ENCODE measurements around the gene STRN.
"Not testable (repeated sequence)": the region's sequence is repeated elsewhere in the genome, so short reads cannot be mapped to it uniquely, and the experiment has no call there.

STRN gene

DNA sequence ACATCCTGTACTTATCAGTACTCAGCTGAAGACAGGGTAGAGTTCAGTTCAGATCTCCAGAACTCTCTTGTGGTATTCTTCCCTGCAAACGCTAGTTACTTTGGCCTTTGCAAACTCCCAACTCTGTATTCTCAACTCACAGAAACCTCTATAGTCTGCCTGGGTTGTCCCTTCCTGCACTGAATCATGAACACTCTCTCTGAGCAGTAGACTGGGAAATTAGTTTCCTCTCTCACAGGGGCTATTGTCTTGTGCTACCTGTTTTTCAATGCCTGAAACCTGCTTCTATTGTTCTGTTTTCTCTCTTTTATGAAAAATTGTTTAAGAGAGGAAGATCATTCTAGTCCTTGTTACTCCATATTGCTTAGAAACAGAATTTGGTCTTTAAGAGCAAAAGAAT lies 135.2 kb downstream of the STRN start:
- no peak for DNase-seq

DNA sequence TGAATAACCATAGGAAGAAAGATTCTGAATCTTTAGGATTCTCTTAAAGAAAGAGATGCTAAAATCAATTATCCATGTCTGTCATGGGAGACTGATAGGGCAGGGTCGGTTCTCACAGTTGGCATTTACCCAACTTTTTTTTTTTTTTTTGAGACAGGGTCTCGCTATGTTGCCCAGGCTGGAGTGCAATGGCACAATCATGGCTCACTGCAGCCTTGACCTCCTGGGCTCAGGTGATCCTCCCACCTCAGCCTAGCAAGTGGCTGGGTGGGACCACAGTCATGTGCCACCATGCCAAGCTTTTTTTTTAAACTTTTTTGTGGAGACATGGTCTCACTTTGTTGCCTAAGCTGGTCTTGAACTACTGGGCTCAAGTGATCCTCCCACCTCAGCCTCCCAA lies 141.7 kb downstream of the STRN start:
- DNase-seq: not testable (repeated sequence)

DNA sequence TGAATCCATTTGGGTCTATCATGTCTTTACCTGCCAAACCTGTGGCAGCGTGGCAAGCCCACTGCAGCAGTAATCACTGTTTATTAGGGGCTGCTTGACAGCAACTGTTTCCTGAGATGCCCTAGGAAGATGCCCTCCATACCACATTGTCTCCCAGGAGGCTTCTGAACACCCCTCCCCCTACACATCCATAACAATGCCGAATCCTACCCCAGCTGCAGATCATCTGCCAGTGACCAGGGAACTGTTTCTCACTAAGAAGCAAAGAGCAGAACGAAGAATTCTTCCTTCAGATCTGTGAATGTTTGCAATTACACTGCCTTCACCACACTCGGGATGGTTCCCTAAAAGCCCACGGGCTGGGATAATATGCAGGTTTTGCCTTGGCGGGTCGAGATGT lies 142.1 kb downstream of the STRN start:
- no peak for DNase-seq

DNA sequence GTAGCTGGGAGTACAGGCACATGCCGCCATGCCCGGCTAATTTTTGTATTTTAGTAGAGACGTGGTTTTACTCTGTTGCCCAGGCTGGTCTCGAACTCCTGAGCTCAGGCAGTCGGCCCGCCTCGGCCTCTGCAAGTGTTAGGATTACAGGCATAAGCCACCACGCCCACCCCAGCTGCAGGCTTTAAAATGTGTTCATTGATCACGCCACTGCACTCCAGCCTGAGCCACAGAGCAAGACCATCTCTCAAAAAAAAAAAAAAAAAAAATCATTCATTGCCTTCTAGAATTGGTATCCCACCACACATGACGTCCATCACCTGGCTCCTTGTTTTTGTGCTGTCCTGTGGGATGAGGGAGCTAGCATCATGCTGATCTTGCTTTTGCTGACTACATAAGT lies 142.5 kb downstream of the STRN start:
- no peak for DNase-seq

DNA sequence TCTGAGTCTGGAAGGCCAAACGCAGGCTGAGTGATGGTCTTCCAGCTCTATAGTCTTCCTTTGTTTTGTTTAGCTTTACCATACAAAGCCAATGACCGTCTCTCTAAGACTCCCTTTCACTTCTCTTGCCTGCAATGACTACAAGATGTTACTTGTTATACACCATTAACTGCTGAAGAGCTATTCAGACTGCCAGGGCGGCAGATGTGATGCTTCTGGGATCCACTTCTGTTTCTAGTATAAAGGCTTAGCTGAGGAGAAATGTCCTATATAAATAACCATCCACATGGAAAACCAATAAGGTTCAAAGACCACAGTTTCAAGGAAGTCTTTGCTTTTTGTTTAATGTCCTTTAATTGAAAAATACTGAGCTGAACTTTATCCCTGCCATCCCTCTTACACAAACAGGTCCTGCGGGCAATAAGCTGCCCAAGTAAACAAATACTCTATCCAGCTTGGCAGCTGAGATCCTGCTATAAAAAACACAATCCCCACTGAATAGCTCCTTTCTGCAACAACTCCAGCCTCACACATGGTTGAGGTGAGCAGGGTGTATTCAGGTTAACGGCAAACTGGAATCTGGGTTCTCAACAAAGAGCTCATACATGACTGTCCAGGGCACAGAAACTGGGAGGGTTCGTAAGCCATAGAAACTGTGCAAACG lies 145.3 kb downstream of the STRN start:
- DNase-seq: peak; percentile 89

DNA sequence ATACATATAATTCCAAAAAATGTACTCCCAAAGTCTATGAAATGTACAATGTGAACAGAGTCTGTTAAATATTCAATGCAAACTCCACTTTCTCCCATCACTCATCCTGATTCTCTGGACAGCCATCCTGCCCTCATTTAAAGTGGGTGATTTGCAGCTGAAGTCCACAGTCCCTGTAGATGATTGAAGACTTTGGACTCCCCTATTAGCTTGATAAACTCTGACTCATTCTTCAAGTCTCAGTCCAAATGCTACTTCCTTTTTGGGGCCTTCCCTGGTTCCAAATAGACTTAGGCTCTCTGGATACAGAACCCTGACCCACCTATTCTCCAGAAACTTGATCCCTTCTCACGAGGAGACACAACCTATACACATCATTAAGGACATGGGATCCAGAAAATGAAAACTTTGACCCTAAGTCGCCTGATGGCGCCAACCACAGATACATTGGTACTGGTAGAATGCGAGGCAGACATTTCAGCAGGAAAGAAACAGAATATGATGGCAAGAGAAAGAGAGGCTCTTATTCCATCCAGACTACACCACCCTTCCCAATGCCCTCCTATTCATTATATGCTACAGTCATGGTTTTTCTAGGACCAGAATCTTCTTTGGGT lies 147.1 kb downstream of the STRN start:
- DNase-seq: no peak

DNA sequence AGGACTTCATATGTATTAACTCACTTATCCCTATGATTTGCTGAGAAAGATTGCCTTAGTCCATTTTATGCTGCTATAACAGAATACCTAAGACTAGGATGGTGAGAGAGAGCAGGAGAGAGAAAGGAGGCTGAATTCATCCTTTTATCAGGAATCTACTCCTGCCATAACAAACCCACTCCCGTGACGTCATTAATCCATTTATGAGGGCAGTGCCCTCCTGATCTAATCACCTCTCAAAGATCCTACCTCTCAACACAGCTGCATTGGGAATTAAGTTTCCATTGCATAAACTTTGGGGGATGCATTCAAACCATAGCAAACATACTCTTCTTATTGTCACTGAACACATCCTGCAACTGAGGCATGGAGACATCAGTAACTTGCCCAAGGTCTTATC lies 147.8 kb downstream of the STRN start:
- DNase-seq: peak; percentile 16

DNA sequence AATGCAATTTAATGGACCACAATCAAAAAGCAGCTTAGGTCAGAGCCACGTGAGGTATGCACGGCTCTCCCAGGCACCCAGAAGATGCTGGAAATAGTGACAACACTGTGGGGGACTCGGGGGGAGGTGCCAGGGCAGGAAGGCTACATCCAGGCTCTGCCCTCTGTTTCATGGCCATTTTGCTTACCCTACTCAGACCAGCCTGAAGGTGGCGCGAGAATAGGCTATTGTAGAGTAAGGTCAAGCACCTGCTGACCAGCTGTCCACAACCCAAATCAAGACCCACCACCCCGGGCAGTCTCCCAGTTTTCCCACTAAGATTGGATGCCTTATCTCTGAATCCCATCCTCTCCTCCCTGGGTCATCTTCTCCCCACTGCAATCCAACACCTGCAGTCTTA lies 154.1 kb downstream of the STRN start:
- no peak for DNase-seq

DNA sequence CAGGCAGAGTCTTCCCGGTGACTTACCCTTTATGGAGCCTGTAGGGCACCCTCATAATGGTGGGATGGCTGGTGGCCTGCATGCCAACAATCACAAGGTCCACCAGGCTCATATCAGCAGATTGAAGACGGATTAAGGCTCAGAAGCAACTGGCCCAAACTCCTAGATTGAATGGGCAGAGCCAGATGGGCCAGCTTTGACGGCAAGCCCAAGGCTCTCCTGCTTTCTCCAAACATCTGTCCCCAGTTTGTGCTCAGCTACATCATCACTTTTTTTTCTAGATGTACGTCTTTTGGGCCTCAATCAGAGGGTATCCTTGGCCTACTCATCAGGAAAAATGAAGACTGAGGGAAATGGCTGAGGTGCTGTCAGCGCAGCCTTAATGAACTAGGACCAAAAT lies 155.3 kb downstream of the STRN start:
- DNase-seq: peak; percentile 44

DNA sequence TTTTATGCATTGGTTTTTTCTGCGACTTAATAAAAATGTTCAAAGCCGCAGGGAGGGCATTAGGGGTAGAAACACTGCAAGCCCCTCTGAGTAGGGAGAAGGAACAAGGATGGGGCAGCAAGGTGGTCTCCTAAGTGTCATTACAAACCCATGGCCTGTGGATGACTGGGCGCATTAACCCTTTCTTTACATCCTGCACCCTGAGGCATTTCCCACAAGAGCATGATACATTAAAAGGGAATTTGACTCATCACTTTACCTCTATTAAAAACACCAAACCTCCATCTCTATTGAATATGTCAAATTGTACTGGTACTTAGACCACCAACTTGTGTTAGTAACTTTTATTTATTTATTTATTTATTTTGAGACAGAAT lies 157.3 kb downstream of the STRN start:
- DNase-seq: no peak

DNA sequence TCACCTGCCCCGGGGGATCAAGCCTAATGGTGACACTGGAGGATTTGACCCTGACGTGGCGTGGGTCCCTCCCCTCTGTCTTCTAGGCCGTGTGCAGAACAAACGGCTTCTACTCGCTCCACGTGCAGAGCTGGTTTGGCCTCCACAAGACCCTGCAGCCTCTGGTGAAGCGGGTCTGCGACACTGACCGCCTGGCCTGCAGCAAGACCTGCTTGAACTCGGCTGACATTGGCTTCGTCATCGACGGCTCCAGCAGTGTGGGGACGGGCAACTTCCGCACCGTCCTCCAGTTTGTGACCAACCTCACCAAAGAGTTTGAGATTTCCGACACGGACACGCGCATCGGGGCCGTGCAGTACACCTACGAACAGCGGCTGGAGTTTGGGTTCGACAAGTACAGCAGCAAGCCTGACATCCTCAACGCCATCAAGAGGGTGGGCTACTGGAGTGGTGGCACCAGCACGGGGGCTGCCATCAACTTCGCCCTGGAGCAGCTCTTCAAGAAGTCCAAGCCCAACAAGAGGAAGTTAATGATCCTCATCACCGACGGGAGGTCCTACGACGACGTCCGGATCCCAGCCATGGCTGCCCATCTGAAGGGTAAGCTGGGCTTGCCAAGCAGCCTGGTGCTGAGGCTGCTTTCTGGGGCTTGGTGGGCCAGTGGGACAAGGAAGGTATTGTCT lies 157.8 kb downstream of the STRN start:
- DNase-seq: no peak

DNA sequence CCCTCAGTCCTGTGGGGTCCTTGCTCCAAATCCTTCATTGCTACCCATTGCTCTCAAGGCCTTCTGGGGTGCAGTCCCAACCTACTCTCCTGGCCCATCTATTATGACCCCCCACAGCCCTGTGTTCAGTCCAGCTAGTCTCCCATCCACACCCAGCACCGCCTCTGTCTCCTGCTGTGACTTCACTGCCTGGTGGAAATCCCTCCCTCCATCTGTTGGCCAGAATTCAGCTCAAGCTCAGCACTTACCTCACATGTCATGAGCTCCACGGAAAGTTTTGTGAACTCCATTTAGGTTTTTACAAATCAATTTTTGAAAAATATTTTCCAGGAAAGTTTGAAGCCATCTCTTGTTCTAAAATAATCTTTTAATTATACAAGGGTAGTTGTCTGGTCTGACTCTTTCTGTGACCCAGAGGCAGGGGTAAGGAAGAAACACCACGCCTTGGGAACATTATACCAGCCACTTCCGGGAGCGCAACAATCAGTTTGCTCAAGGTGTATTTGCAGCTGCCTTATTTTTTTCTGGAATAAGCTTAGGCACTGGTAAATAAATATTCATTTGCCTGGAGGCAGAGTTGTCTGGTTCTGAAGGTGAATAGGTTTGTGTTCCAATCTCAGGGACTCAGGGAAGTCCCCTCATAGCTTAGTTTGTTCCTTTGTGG lies 159.0 kb downstream of the STRN start:
- no peak for DNase-seq

DNA sequence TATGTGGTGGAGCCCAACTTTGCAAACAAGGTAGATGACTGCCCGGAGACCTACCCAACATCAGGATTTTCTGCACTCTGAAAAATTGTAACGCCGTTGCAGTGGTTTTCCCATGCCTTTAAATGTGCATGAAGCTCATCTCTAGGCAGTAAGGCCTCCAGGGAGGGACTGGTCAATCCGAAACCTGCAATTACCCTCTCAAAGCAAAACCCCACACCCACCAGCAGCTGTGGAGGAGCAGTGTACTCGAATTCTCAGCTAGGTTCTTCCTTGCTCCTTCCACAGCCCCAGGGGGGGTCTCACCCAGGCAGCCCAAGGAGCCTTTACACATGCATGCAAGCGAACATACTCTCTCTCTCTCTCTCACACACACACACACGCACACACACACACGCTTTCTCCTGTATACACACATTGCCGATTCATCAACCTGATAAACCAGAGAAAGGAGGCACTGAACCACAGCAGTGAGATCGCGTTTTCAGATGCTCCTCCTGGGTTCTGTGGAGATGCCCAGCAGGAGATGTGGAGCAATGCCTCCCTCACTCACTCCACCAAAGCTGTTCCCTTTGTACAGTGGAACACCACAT lies 160.6 kb downstream of the STRN start:
- no peak for DNase-seq

DNA sequence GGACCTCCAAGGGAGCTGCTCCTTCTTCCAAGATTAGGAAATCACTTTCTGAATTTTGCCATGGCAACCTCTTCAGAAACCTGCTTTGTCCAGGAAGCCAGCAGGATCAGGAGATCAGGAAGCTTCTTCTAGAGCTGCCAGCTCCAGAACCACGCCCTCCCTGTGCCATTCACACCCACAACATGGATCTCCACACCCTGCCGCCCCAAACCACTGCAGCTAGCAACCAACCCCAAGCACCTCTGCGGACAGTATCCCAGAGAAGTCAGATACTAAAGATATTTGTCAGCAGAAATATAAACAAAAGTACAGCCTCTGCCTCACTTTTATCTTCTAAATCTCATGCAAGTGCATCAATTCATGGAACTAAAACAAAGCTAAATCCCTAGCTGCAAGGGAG lies 163.4 kb downstream of the STRN start:
- DNase-seq: no peak

DNA sequence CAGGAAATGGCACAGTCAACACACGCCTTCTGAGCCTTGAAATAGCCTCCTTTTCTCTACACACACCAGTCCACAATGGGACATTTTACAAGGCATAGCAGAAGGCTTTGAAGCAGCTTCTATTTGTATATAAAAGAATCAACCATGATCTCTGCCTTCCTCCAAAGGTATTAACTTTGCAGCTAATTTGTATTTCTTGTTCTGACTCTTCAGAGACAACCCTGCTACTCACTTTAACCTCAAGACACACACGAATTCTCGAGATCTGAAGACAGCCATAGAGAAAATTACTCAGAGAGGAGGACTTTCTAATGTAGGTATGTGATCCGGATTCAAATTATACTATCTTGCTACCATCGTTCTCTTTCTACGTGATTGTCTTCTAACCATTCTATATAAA lies 165.2 kb downstream of the STRN start:
- no peak for DNase-seq

DNA sequence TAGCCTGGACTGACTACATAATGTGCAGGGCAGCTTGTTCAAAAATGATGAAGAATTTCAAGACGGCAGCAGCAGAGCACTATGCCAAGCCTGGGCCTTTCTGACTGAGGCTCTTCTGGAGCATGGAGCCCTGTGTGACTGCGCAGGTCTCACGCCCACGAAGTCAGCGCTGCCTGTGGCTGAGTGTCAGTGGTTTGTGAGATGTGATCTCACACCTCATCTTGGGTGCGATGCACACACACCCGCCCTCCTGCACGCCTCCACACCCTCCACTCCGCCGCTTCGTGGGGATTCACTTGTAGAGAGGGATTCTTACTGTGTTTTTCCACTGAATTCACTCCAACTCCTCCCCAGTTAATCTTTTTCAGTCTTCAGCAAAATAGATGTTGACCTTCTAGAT lies 166.0 kb downstream of the STRN start:
- no peak for DNase-seq

DNA sequence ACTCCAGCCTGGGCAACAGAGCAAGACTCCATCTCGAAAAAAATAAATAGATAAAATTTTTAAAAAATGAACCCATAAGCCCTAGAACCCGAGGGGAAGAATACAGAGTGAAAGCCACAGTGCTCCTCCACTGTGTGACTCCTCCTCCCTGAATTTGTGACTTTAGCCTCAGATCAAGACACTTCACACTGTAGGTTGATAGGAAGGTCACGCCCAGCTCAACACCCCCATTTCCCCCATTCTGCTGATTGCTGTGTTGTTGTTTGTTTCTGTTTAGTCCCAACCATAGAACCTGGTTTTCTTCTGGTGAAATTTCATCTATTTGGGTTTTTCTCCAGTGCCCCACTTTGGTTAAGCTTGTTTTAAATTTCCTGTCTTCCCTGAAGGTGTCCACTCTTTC lies 167.6 kb downstream of the STRN start:
- DNase-seq: no peak

DNA sequence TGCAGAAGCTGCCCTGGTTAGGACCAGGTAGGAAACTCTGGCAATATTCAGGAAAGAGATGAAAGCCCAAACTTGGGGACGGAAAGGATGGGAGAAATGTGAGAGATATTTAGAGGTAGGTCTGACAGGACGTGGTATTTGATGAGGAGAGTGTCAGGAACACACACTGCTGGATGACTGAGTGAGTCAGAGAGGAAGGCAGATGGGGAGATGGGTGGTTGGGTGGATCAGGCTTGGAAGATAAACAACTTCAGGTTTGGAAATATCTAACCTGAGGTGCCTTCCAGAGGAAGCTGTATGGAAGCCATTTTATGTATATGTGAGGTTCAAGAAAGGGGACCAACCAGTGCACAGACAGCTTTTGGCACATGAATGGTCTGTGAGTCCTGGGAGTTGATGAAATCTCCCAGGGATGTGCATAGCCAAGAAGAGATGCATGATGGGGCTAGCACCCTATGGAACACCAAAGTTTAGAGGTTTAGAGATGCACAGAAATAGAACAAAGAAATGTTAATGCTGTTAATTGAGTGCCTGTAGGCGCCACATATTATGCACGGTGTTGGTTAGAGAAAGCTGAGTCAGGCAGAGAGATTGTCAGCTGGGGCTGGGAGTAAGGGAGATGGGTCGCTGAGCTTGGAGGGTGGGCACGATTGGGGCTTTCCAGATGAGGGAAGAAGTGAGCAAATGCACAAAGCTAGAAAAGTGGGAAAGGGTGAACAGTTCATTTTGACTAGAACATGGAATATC lies 168.8 kb downstream of the STRN start:
- DNase-seq: no peak
